GM18520 (cell line): ENCODE measurements around the gene CTXN1.
"Not testable (repeated sequence)": the region's sequence is repeated elsewhere in the genome, so short reads cannot be mapped to it uniquely, and the experiment has no call there.

ENCODE experiments used
- ATAC-seq: cut with Tn5 transposase; IDR thresholded peaks from one replicate; pipeline ENCODE4 v1.9.1; 2021; ENCODE audit not compliant: unreplicated experiment

CTXN1 gene

DNA sequence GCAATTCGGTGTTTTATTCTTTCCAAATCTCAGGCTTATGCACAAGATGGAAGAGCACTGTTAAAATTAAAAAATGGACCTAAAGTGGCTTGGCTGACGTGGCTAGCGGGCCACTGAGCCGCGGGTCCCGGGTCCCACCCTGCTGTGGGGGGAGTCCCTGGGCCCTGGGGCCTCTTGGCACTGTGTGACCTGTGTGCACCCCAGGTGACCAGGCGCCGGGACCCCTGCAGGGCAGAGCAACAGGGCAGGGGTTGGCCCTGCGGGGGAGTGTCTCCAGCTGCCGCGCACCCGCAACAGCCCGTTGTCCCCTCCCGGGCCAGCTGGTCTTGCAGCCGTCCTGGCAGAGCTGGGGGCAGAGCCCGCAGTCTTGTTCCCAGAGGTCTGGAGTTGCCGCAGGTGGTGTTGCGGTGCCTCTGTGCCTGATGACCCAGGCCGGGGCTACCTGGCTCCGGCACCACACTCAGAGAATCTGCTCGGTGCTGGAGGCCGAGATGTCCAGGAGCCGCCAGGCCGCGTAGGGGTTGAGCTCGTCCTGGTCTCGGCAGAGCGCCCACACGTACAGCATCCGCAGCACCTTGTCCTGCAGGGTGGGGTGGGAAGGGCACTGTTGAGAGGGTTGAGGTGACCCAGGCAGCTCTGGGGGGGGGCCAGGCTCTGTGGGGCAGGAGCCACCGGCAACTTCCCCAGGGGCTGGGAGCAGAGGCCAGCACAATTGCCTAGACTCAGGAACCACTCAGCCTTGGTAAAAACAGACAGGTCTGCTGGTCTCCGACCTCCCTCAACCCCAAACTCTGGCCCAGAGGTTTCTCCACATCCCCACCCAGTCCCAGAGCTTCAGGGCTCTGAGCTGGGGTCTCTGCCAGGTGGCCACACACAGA, 1.0 kb upstream of the CTXN1 start:
- no peak for ATAC-seq

DNA sequence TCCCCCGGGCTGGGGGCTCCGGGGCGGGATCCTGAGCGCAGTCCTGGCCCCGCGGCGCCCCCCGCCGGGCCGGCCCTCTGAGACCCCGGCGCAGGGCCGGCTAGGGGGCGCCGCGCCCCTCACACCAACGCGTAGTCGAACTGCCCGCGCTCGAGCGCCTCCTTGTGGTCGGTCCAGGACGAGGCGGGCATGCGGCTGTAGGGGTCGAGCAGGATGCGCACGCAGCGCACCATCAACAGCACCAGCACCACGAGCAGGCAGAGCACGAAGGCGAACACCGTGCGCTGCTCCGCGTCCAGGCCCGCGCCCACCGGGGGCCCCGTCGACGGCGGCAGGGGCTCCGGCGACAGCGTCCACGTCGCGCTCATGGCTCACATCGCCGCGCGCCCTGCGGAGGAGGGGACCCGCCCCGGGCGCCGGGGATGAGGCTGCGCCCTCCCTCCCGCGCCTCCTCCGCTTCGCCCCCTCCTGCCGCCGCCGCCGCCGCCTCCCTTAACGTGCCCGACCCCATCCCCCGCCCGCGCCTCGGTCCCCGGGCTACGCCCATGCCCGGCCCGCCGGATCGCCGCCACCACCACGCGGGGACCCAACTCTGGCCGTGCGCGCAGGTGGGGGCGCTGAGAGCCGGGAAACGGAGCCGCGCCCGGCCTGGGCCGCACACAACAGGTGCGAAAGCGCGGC, 624 bp downstream of the CTXN1 start:
- no peak for ATAC-seq

- no peak for ATAC-seq
Measured at GRCh38 chr19:7924651-7925170, 1.2 kb downstream of the CTXN1 start.

DNA sequence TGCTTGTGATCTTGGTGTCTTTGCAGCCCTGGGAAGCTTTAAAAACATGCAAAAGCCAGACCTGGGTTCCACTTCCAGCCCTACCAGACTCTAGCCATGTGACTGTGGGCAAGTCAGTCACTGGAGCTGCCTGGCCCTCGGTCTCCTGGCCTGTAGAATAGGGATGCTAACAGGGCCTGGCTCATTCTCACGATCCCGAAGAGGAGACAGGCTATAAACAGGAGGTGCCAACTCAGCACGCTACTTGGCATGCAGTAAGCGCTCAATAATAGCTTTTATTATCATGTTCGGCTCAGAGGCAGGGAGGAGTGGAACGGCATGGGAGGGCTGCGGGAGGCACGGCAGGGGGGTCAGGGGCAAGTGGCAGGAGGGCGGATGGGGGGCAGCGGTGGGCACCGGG, 1.7 kb downstream of the CTXN1 start:
- ATAC-seq, result no peak

DNA sequence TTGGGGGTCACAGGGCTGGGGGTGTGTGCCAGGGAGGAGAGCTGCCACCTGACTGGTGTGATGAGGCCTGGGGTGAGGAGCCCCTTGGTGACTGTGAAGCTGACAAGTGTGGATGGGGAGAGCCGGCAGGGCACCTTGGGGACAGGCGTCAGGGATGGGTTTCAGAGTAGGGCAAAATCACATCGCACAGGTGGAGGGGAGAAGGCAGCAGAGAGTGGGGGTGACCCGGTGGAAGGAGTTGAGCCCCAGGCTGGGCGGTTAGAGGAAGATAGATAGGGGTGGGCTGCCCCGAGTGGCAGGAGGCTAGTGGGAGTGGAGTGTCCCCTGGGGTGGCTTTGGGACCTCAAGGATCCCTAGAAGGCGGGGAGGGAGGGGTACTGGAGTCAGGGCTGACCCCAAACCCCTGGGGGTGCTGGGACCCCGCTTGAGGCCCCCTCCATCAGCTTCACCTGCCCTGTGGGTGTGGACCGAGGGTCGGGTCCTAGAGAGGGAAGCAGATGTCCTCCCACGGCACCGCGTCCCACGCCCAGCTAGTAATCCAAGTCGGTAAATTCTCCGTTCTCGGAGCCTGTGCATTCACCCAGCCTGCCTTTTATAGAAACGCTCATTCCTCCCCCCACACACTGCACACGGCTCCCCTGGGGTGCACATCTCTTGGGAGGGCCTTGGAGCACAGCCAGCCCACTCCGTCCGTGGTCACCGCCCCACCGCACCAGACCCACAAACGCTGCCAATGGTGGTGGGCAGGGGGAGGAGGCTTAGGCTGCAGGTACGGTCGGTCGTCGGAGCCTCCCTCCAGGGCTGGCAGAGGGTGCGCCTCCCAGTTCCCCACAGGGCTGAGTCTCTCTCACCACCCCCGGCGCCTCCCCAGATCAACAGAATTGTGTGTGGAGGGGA, 2.4 kb downstream of the CTXN1 start:
- no peak for ATAC-seq

GRCh38 chr19:7922836-7923195, 3.1 kb downstream of the CTXN1 start:
- no peak for ATAC-seq

- ATAC-seq, result no peak
Measured at GRCh38 chr19:7921967-7922835, 3.7 kb downstream of the CTXN1 start.

DNA sequence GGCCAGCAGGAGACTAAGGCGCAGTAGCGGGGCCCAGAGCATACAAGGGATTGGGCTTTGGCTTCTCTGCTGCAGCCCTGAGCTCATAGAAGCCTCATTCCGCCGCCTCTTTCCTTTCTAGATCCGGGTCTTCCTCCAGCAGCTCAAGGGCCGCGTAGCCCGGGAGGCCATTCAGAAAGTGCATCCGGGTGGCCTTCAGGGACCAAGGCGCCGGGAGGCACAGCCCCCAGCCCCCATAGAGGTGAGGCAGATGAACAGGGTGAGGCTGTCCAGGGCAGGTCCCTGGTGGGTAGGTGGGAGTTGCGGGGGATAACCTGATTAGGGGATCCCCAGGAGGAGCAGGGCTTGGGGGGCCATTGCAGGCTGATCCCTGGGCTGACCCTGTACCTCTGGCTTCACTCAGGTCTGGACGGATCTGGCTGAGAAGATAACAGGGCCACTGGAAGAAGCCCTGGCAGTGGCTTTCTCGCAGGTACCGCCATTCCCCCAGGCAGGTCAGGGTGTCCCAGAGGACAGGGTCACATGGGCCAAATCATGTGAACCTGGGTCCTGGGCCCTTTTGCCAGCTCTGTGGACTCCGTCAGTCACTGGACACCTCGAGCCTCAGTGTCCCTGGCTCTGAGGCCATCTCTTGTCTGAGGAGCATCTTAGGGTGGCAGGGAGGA, 4.5 kb downstream of the CTXN1 start:
- ATAC-seq, result no peak

DNA sequence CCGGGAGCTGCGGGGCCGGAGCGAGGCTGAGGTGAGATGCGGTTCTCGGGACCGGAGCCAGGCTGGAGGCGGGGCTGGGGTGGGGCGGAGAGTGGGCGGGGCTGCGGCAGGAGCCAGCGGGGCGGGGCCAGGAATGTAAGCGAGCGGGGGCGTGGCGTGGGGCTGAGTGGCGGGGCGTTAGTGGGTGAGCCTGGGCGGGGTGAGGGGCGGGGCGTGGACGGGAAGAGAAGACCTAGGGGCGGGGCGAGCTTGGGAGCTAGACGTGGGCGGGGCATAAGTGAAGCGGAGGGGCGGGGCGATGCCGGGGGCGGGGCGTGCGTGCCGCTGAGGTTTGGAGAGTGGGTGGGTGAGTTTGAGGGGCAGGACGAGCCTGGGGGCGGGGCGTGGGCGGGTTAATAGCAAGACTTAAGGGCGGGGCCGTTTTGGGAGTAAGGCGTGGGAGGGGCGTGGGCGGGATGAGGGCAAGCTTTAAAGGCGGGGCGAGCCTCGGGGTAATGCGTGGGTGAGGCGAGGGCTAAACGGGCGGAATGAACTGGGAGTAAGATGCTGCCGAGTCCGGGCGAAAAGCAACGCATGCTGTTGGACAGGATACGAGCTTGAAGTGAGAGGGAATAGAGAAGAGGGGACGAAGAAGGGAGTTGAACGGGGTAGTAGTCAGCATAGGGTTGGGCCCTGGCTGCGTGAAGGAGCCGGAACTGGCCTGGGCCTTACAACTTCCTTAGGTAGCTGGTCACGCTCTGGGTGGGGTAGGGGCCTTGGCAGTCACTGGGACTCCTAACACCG, 5.2 kb downstream of the CTXN1 start:
- ATAC-seq, result peak; percentile 35

- ATAC-seq, result peak; percentile 65
Measured at GRCh38 chr19:7919610-7920518, 6.1 kb downstream of the CTXN1 start, which contains the start of gene SNAPC2. TSS of gene SNAPC2 (plus strand) at chr19:7920338. CDS start at chr19:7920367, 29 bp downstream.

DNA sequence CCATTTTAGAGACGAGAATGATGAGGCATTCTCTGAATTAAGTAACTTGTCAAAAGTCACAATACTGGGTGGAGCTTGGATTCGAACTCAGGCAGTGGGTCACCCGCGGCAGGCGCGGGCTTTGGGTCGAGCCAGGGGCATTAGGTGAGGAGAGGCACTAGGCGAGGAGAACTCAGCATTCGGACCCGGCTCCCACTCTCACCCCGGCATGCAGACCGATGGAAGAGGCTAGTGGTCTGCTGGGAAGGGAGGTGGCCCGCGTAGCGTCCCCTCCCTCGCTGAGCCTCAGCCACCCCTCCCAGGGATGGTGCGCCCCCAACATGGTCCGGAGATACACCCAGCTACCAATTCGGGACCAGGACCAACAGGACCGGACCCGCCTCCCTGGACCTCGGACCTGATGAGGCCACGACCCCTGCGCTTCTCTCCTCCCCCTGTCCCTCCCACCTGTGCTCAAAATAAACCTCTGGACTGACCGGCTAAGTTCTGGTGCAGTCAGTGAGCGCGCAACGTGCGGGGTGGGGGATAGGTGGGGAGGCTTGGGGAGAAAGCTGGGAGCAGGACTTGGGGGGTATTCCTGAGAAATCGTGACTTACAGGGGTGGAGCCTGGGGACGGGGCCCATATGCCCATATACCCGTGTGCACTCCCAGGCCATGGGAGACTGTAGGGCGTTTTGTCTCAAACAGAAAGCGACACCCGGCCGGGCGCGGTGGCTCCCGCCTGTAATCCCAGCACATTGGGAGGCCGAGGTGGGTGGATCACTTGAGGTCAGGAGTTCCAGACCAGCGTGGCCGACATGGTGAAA, 7.1 kb downstream of the CTXN1 start:
- no peak for ATAC-seq

DNA sequence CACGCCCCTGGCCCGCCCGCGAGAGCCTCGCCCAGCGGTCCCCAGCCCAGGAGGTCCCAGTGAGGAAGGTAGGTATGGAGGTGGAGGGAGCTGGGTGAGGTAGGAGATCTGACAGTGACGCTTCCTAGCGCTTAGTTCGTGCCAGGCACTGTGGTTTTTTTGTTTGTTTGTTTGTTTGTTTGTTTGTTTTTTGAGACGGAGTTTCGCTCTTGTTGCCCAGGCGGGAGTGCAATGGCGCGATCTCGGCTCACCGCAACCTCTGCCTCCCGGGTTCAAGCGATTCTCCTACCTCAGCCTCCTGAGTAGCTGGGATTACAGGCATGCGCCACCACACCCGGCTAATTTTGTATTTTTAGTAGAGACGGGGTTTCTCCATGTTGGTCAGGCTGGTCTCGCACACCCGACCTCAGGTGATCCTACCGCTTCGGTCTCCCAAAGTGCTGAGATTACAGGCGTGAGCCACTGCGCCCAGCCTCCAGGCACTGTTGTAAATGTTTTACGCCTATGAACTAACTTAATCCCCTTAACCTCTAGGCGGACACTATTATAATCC, 7.8 kb downstream of the CTXN1 start:
- ATAC-seq, result not testable (repeated sequence)

GRCh38 chr19:7917267-7918061, 8.5 kb downstream of the CTXN1 start:
- ATAC-seq, result no peak

DNA sequence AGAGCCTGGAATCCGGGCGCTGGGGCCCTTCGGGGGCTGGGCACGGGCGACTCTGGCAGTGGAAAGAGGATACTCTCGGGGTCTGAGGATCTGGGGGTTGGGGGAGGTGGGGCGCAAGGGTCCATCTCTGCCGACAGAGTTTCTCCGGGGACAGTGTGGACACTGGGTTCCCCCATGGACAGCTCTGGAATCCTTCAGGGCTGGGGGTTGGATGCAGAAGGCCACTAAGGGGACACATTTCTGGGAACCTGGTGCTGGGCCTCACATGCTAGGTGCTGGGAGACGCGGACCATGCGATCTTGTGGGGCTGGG, 9.0 kb downstream of the CTXN1 start:
- no peak for ATAC-seq

DNA sequence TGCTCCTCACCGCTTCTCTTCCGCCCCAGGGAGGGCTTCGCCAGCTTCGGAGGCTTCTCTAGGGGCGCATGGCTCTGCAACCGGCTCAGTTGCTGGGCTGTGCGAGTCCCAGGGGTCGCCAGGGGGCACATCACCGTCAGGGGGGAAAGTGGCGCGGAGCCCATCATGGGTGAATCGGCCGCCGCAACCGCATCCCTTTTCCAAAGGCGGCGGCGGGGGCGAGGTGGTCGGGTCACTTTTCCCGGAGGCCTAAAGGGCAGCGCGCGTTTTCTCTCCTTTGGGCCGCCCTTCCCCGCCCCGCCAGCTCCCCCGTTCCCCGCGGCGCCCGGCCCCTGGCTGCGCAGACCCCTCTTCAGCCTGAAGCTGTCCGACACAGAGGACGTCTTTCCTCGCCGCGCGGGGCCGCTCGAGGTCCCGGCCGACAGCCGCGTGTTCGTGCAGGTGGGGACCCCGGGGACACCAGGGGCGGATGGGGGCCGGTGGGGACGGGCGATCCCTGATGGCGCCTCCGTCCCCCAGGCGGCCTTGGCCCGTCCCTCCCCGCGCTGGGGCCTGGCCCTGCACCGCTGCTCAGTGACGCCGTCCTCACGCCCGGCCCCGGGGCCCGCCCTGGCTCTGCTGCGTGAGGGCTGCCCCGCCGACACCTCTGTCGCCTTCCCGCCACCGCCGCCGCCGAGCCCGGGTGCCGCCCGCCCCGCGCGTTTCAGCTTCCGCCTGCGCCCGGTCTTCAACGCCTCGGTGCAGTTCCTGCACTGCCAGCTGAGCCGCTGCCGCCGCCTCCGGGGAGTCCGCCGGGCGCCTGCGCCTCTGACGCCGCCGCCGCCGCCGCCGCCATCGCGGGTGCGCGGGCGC, 9.6 kb downstream of the CTXN1 start:
- ATAC-seq, result no peak
